Mesenteric fat pad (tissue), 1 donor: ENCODE data around the gene SPTBN5. TPM values are rescaled to one million over a fixed set of nuclear protein-coding genes. Genes with fewer than 3 reads are reported as not detected.

Experiments used
- DNase-seq: peaks from one replicate; pipeline ENCODE4 v3.0.0-alpha.2; 2020; ENCODE audit warnings: low spot score
- total RNA-seq: library from RNA; stranded (reverse); fragmentation: NEBNext Ultra II Directional; extraction: Animal tissue kit (Norgen Biotek cat#: 25700); gene quantifications from one replicate; pipeline ENCODE4 v1.2.1, GENCODE V29; 2021
- donor health status: DM: yes; HTN: yes; CAD: no.

SPTBN5 gene
- total RNA-seq, 1 donor from 2014 or later, result 1.6 TPM

- no peak for DNase-seq
Observed at GRCh38 chr15:41825572-41826535, 68.0 kb downstream of the SPTBN5 start.

- DNase-seq, result no peak
Observed at GRCh38 chr15:41825145-41825544, 68.7 kb downstream of the SPTBN5 start.

GRCh38 chr15:41824062-41824745 lies 69.6 kb downstream of the SPTBN5 start:
- no peak for DNase-seq

GRCh38 chr15:41823502-41823901 lies 70.4 kb downstream of the SPTBN5 start:
- no peak for DNase-seq

- DNase-seq, result no peak
Observed at GRCh38 chr15:41822957-41823356, 70.9 kb downstream of the SPTBN5 start.

- no peak for DNase-seq
Observed at GRCh38 chr15:41822471-41822870, 71.4 kb downstream of the SPTBN5 start.

GRCh38 chr15:41821831-41822230 lies 72.0 kb downstream of the SPTBN5 start:
- no peak for DNase-seq

GRCh38 chr15:41820791-41821423 lies 72.9 kb downstream of the SPTBN5 start:
- no peak for DNase-seq

GRCh38 chr15:41819455-41820050 lies 74.3 kb downstream of the SPTBN5 start:
- DNase-seq, result no peak

- no peak for DNase-seq
Observed at GRCh38 chr15:41817781-41818180, 76.1 kb downstream of the SPTBN5 start.

GRCh38 chr15:41817327-41817726 lies 76.5 kb downstream of the SPTBN5 start:
- DNase-seq, result no peak

GRCh38 chr15:41816788-41817187 lies 77.1 kb downstream of the SPTBN5 start:
- DNase-seq, result no peak

- DNase-seq, result no peak
Observed at GRCh38 chr15:41814534-41814933, 79.3 kb downstream of the SPTBN5 start.

GRCh38 chr15:41813426-41813825 lies 80.4 kb downstream of the SPTBN5 start:
- no peak for DNase-seq

GRCh38 chr15:41812820-41813375 lies 81.0 kb downstream of the SPTBN5 start:
- DNase-seq, result no peak

- DNase-seq, result no peak
Observed at GRCh38 chr15:41811432-41812195, 82.2 kb downstream of the SPTBN5 start.

- DNase-seq, result no peak
Observed at GRCh38 chr15:41810651-41811431, 83.0 kb downstream of the SPTBN5 start.

GRCh38 chr15:41809526-41810220 lies 84.2 kb downstream of the SPTBN5 start:
- DNase-seq, result no peak

- no peak for DNase-seq
Observed at GRCh38 chr15:41809121-41809520, 84.7 kb downstream of the SPTBN5 start.
